ENCODE data around the gene CDK16. TPM values are rescaled to one million over a fixed set of nuclear protein-coding genes. Genes with fewer than 3 reads are reported as not detected.

CDK16 gene
- total and polyA plus RNA-seq, 9 of the 15 experiments (the other 6 are each of a cell fraction or from before 2014, with no cell fraction given): 3.9 to 104 (median 57.5) TPM

DNA sequence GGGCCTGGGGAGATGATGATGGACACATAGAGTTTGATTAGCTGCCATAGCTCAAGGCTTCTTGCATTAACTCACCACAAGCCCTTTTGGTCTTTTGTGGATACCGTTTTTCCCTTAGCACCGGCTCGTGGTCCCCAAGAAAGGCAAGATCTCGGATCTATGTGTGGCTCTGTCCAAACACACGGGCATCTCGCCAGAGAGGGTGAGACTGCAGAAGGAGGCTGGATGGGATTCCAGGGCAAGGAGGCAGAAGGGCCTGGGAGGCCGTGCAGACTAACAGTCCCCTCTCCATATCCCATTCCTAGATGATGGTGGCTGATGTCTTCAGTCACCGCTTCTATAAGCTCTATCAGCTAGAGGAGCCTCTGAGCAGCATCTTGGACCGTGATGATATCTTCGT is 23.8 kb downstream of the CDK16 start (continued):
- TF ChIP-seq, protein P1, sequence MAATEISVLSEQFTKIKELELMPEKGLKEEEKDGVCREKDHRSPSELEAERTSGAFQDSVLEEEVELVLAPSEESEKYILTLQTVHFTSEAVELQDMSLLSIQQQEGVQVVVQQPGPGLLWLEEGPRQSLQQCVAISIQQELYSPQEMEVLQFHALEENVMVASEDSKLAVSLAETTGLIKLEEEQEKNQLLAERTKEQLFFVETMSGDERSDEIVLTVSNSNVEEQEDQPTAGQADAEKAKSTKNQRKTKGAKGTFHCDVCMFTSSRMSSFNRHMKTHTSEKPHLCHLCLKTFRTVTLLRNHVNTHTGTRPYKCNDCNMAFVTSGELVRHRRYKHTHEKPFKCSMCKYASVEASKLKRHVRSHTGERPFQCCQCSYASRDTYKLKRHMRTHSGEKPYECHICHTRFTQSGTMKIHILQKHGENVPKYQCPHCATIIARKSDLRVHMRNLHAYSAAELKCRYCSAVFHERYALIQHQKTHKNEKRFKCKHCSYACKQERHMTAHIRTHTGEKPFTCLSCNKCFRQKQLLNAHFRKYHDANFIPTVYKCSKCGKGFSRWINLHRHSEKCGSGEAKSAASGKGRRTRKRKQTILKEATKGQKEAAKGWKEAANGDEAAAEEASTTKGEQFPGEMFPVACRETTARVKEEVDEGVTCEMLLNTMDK (IDR thresholded peaks at IDR 0.05; ENCODE audit: borderline replicate concordance, insufficient read depth, low read depth, low read length, poor library complexity, severe bottlenecking): no peak

- 69% methylated on average over 6 of the region's 14 CpGs for WGBS (ENCODE audit: insufficient coverage, low coverage, missing lambda C conversion rate)
- Histone ChIP-seq H3K27me3 (ENCODE audit: control insufficient read depth in 2 of 2, insufficient read depth in 2 of 2, low read length in 2 of 2) (no peaks in the 10 kb centered on the region), H3K36me3 (ENCODE audit: control insufficient read depth, insufficient read depth, low read length) (no peaks in the 10 kb centered on the region; the same call in 2 of the 3 replicates), H3K4me2 (ENCODE audit: insufficient read depth, low read length) (no peak overlapping the region), H3K79me2 (ENCODE audit: control insufficient read depth, insufficient read depth, low read length) (no peaks in the 10 kb centered on the region), H3K9me3 (replicated peaks; ENCODE audit: control insufficient read depth, insufficient read depth, low read depth, low read length) (no peaks in the 10 kb centered on the region), H2AFZ (ENCODE audit: low read depth, low read length) (no peak overlapping the region), H3K4me1 (replicated peaks in 1 of 2; ENCODE audit: control insufficient read depth in 2 of 2, insufficient read depth in 2 of 2, low read length in 2 of 2) (no peaks in the 10 kb centered on the region), H3K27ac (ENCODE audit: extremely low read depth, low read depth, low read length) (no peak overlapping the region), H4K20me1 (replicated peaks; ENCODE audit: control insufficient read depth, insufficient read depth, low read length) (no peaks in the 10 kb centered on the region), H3K9ac (ENCODE audit: insufficient read depth in 1 of 2, low read depth in 2 of 2, low read length in 2 of 2) (no peak overlapping the region), H3K9me1 (ENCODE audit: control insufficient read depth, insufficient read depth, low read length) (no peaks in the 10 kb centered on the region), H3K4me3 (no peak overlapping the region)
- no peak for TF ChIP-seq BRF1 (IDR thresholded peaks at IDR 0.05; ENCODE audit: borderline replicate concordance, extremely low read depth, insufficient read length)
- TF ChIP-seq MTA1 (IDR thresholded peaks at IDR 0.05; ENCODE audit: borderline replicate concordance): no peak
- TF ChIP-seq, protein P2, sequence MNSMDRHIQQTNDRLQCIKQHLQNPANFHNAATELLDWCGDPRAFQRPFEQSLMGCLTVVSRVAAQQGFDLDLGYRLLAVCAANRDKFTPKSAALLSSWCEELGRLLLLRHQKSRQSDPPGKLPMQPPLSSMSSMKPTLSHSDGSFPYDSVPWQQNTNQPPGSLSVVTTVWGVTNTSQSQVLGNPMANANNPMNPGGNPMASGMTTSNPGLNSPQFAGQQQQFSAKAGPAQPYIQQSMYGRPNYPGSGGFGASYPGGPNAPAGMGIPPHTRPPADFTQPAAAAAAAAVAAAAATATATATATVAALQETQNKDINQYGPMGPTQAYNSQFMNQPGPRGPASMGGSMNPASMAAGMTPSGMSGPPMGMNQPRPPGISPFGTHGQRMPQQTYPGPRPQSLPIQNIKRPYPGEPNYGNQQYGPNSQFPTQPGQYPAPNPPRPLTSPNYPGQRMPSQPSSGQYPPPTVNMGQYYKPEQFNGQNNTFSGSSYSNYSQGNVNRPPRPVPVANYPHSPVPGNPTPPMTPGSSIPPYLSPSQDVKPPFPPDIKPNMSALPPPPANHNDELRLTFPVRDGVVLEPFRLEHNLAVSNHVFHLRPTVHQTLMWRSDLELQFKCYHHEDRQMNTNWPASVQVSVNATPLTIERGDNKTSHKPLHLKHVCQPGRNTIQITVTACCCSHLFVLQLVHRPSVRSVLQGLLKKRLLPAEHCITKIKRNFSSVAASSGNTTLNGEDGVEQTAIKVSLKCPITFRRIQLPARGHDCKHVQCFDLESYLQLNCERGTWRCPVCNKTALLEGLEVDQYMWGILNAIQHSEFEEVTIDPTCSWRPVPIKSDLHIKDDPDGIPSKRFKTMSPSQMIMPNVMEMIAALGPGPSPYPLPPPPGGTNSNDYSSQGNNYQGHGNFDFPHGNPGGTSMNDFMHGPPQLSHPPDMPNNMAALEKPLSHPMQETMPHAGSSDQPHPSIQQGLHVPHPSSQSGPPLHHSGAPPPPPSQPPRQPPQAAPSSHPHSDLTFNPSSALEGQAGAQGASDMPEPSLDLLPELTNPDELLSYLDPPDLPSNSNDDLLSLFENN (IDR thresholded peaks at IDR 0.05; ENCODE audit: low read depth in 2 of 2, low read length in 2 of 2): no peak
- CTCF ChIA-PET (ENCODE audit: low intra/inter-chr PET ratio): no interaction called here
- ATAC-seq (no peak), FAIRE-seq (no peak), DNase-seq (ENCODE audit: extremely low read depth in 1 of 4, low spot score in 3 of 4) (no peak)
- no TSS peak for BruUV-seq (replicated peaks)
- POLR2A ChIA-PET: no interaction called here
- intact Hi-C loops (cut with micrococcal nuclease) (no loop called here), in situ Hi-C loops (cut with MboI) (no loop called here)
Measured at GRCh38 chrX:47243351-47243750, 24.9 kb downstream of the CDK16 start.
